ENCODE results near the gene SMYD3. TPM values are rescaled to one million over a fixed set of nuclear protein-coding genes. Genes with fewer than 3 reads are reported as not detected.

The SMYD3 gene
- total RNA-seq, 1 experiment from 2014 or later: 25.5 TPM

GRCh38 chr1:245908543-245908942 lies 598.5 kb downstream of the SMYD3 start:
- H3K4me1 ChIP-seq (ENCODE audit: insufficient read depth, low read length): peaks cover 2% of the 10 kb centered on the region; the same call in 1 of the 2 replicates
- H3K79me2 ChIP-seq (ENCODE audit: insufficient read depth, low read length): no peaks in the 10 kb centered on the region
- no peak overlapping the region for H2AK5ac ChIP-seq (ENCODE audit: insufficient read length, low read length)
- no peak overlapping the region for H4K5ac ChIP-seq (ENCODE audit: insufficient read length, low read depth, low read length)
- H3K36me3 Mint-ChIP-seq (ENCODE audit: insufficient read depth in 1 of 3, low read depth in 3 of 3): peaks cover 9 to 10% (median 10%) of the 10 kb centered on the region in 3 experiments
- peaks cover 8 to 9% of the 10 kb centered on the region in 2 experiments; a peak in 4 of 5 replicates for H3K9me3 Mint-ChIP-seq
- H2BK15ac ChIP-seq (ENCODE audit: low read depth, low read length): no peak overlapping the region
- H3K56ac ChIP-seq (ENCODE audit: insufficient read length, low read depth, low read length): no peak overlapping the region
- no peak overlapping the region for H3K27ac Mint-ChIP-seq
- no peak overlapping the region for H3K4ac ChIP-seq (ENCODE audit: low read depth, low read length)
- H2BK20ac ChIP-seq (ENCODE audit: low read depth, low read length, poor library complexity, severe bottlenecking): no peak overlapping the region
- no peak overlapping the region for H3K23ac ChIP-seq (ENCODE audit: insufficient read length, low read depth, low read length)
- H4K8ac ChIP-seq (replicated peaks; ENCODE audit: insufficient read length, low read depth, low read length): no peak overlapping the region
- H3K27ac ChIP-seq (ENCODE audit: insufficient read length, low read depth, low read length): no peak overlapping the region
- no peak overlapping the region for H4K91ac ChIP-seq (ENCODE audit: insufficient read length, low read depth, low read length)
- no peak for TF ChIP-seq CTCF (conservative IDR thresholded peaks at IDR 0.05)
- H3K79me1 ChIP-seq (ENCODE audit: insufficient read depth, low read depth, low read length, poor library complexity, severe bottlenecking): no peaks in the 10 kb centered on the region
- H3K4me3 Mint-ChIP-seq: no peak overlapping the region
- H2BK5ac ChIP-seq (ENCODE audit: insufficient read length, low read length): no peak overlapping the region
- no peak overlapping the region for H3K14ac ChIP-seq (ENCODE audit: insufficient read depth, low read length)
- DNase-seq: no peak
- peaks cover 0 to 7% of the 10 kb centered on the region in 2 experiments; a peak in 1 of 4 replicates for H3K4me1 Mint-ChIP-seq
- H3K27me3 Mint-ChIP-seq (ENCODE audit: low read depth): no peaks in the 10 kb centered on the region
- no peaks in the 10 kb centered on the region for H3K27me3 ChIP-seq (ENCODE audit: insufficient read depth, low read length)
- no peak overlapping the region for H3K18ac ChIP-seq (ENCODE audit: insufficient read length, low read depth, low read length)
- H3T11ph ChIP-seq (ENCODE audit: low read length): no peak overlapping the region
- no peak overlapping the region for H3K4me2 ChIP-seq (ENCODE audit: insufficient read depth, insufficient read length, low read length)
- no peak overlapping the region for H3K9ac ChIP-seq (ENCODE audit: extremely low read depth, insufficient read length, low read length)
- no peaks in the 10 kb centered on the region for H3K9me3 ChIP-seq (ENCODE audit: control insufficient read depth, low read depth, low read length)
- H4K20me1 ChIP-seq (ENCODE audit: control insufficient read depth, insufficient read depth, insufficient read length): no peaks in the 10 kb centered on the region
- no peak overlapping the region for H2BK12ac ChIP-seq (ENCODE audit: insufficient read length, low read depth, low read length)
- H3K23me2 ChIP-seq (ENCODE audit: insufficient read length, low read depth, low read length, poor library complexity, severe bottlenecking): no peaks in the 10 kb centered on the region
- no peak overlapping the region for H2BK120ac ChIP-seq (ENCODE audit: low read depth, low read length, poor library complexity, severe bottlenecking)
- no peak overlapping the region for H2AFZ ChIP-seq (ENCODE audit: low read length)

Measured in H9 (cell line).